ENCODE results near the gene PCDHA12.

- TF ChIP-seq CTCF (IDR thresholded peaks at IDR 0.05) (no peak), POLR2A (IDR thresholded peaks at IDR 0.05) (no peak), POLR2AphosphoS5 (IDR thresholded peaks at IDR 0.05) (no peak)
Measured at GRCh38 chr5:140870221-140871201, 4.6 kb upstream of the PCDHA12 start.
